Measurements from ENCODE around the gene PITX3.
"Not testable (repeated sequence)": the region's sequence is repeated elsewhere in the genome, so short reads cannot be mapped to it uniquely, and the experiment has no call there.

Gene PITX3

GRCh38 chr10:102225646-102226541 lies 15.4 kb downstream of the PITX3 start, which contains the start of gene ELOVL3:
Gene ELOVL3 (plus strand): TSS chr10:102226299. CDS start chr10:102226549, 250 bp downstream.
- no peak for DNase-seq

- DNase-seq: no peak
Measured at GRCh38 chr10:102222797-102223196, 18.5 kb downstream of the PITX3 start.

- DNase-seq: no peak
Measured at GRCh38 chr10:102220612-102221011, 20.7 kb downstream of the PITX3 start.

GRCh38 chr10:102219370-102219769 lies 21.9 kb downstream of the PITX3 start:
- no peak for DNase-seq

GRCh38 chr10:102213599-102213998 lies 27.7 kb downstream of the PITX3 start:
- not testable (repeated sequence) for DNase-seq

DNA sequence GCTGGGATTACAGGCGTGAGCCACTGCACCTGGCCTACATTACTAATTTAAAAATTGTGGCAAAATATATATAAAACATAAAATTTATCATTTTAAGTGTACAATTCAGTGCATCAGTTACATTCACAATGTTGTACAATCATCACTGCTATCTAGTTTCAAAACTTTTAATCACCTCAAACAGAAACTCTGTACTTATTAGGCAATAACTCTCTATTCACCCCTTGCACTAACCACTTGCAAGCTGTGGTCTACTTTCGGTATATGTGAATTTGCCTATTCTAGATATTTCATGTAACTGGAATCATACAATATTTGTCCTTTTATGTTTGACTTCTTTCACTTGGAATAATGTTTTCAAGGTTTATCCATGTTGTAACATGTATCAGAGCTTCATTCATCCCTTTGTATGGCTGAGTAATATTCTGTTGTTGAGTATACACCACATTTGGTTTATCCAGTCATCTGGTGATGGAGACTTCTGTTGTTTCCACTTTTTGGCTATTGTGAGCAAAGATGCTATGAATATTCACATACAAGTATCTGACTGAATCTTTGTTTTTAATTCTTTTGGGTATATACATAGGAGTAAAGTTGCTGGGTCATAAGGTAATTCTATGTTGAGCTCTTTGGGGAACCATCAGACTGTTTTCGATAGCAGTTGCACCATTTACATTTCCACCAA lies 29.6 kb downstream of the PITX3 start:
- DNase-seq: no peak

DNA sequence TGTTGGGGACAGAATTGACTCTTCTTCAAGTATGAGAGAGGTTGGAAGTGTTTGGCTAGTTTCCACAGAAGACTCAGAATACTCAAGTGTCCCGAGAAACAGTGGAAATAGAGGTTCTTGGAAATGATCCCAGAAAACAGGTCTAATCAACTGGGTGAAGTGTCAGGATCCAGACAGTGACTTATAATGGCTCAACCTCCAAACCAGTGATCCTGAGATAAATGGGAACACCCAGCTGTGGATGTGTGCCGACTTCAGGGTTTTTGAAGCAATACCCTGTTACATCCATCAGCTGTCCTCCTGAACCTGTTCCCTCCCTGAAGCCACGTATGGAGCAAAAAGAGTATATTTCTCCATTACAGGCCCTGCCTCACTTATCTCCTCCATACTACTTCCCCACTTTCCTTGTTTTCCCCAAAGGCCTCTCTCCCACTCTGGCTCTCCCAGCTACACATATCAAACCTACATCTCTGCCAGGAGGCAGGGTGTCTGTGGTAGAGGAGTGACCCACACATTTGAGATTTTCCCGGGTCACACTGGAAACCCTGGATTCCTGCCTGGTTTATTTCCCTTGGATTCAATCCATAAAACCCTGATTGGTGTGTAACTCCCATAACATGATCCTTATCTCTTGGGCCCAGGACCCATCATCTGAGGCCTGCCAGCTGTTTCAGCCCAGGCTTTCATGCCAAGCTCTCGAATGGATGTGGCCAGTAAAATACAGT lies 32.8 kb downstream of the PITX3 start:
- no peak for DNase-seq

GRCh38 chr10:102202386-102202785 lies 38.9 kb downstream of the PITX3 start:
- DNase-seq: no peak

DNA sequence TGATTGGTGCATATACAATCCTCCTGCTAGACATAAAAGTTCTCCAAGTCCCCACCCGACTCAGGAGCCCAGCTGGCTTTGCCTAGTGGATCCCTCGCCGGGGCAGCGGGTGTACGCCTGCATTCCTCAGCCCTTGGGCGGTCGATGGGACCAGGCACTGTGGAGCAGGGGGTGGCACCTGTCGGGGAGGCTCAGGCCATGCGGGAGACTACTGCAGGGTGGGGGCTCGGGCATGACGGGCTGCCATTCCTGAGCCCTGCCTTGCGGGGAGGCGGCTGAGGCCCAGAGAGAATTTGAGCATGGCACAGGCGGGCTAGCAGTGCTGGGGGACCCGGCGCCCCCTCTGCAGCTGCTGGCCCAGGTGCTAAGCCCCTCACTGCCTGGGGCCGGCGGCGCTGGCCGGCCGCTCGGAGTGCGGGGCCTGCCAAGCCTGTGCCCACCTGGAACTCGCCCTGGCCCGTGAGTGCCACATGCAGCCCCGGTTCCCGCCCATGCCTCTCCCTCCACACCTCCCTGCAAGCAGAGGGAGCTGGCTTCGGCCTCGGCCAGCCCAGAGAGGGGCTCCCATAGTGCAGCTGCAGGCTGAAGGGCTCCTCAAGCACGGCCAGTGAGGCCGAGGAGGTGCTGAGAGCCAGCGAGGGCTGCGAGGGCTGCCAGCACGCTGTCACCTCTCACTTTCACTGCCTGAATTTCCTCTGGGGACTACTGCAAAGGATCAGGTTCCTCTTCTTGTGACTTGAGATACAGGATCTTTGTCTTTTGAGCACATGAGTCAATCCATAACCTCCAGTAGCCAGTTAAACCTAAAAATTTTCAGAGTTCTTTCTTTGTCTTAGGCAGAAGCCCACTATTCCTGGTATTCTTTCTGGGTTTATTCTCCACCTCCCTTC lies 40.3 kb downstream of the PITX3 start:
- no peak for DNase-seq

DNA sequence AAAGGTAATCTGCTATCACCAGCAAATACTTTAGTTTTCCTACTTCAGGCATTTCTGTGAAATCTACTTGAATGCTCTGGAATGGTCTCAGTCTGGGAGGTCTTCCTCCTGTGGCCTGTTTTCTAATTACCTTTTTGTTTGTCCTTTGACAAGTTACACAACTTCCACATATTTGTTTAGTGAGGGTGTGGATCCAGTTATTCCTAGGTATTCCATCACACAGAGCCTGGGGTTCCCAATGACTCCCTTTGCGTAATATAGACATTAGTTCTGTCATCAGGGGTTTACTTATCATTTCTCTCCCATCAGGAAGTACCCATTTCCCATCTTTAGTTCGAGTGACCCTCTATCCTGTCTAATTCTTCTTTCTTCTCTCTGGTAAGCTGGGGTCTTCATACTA lies 43.3 kb downstream of the PITX3 start:
- no peak for DNase-seq

- DNase-seq: no peak
Measured at GRCh38 chr10:102196893-102197292, 44.4 kb downstream of the PITX3 start.

DNA sequence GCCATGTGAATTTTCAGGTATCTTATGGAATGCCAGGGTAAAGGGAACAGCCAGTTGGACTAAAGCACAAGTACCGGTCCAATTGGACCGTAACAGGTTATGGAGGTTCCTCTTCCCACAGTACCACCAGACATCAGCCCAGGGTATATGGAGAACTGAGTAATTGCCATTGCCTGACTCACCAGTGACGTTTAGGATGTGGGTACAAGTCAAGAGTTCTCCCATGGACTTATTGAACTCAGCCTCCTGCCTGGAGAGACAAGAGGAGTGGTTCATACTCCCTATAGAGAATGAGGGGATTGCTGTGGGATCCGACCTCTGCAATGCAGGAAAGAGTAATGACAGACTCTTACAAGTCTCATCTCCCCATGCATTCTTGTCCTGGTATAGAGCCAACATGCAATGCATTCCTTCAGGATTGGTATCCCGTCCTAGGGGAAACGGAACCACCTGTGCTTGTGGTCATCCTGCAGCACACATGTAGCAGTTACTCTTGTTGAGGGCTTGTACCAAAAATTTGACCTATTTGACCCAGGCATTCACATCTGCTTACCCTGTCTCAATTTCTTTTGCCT lies 45.9 kb downstream of the PITX3 start:
- no peak for DNase-seq

DNA sequence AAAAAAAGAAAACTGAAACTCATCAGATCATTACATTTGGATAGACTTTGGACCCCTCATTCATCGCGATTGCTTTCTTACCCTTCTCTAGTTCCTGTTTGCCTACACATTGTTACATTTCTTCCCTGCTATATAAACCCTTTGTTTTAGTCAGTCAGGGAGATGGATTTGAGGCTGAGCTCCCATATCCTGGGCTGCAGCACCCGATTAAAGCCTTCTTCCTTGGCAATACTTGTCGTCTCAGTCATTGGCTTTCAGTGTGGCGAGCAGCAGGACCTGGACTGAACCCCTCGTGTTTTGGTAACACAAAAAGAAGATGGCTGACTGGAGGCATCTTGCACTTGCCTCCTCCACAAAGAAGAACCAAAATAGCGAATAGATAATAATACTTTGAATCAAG lies 49.4 kb downstream of the PITX3 start:
- no peak for DNase-seq

DNA sequence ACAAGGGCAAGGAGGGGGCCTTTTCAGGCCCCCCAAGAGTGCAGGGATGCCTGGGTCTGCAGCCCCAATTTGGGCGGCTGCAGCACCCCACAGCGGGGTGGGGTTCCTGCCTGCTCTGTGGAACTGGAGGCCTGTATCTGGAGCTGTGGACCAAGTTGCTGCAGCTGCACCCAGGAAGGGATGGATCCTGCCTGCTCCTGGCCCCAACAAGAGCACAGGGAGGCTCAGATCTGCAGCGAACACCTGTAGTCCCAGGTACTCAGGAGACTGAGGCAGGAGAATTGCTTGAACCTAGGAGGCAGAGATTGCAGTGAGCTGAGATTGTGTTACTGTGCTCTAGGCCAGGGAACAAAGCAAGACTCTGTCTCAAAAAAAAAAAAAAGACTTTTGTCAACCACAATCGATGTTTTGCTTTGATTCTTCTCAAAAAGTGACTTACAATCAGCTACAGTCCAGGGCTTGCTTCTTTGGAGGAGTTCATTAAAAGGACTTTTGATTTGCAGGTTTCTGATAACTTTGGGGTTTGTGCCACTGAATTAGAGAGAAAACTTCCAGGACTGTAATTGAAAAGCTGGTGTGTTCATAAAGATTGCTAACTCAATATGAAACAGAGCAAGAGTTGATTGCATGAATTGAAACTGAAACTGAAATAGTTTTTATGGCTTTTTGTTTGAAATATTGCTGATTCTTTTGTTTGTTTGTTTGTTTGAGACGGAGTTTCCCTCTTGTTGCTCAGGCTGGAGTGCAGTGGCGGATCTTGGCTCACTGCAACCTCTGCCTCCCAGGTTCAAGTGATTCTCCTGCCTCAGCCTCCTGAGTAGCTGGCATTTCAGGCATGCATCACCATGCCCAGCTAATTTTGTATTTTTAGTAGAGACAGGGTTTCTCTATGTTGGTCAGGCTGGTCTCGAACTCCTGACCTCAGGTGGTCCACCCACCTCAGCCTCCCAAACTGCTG lies 52.1 kb downstream of the PITX3 start:
- not testable (repeated sequence) for DNase-seq

DNA sequence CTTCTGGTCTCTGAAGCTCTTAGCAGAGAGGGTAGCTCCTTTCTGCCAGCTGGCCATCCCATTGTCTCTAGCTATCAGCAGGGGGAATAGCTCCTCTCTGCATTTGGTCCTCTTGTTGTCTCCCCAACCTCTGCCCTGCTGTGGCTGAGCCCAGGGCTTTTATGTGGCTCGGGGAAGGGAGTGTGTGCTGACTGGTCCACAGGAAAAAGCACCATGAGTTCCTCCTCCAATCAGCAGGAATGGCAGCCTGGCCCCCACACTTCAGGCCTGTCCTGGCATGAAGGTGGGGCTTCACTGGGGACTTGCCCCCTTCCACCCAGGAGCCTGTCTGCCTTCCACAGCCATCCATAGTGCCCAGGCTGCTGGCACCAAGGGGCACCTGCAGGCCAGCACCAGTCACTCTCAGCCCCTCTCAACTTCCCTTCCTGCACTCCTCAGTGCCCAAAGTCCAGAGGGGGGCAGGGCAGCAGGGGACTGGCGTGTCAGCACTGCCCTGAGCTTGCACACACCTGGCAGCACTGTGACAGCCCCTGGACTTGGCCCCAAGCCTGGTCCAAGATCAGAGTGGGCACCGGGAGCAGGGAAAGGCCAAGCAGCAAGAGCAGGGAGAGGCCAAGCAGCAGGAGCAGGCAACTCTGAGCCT lies 52.9 kb downstream of the PITX3 start:
- no peak for DNase-seq

GRCh38 chr10:102185811-102186527 lies 55.3 kb downstream of the PITX3 start:
- DNase-seq: no peak

DNA sequence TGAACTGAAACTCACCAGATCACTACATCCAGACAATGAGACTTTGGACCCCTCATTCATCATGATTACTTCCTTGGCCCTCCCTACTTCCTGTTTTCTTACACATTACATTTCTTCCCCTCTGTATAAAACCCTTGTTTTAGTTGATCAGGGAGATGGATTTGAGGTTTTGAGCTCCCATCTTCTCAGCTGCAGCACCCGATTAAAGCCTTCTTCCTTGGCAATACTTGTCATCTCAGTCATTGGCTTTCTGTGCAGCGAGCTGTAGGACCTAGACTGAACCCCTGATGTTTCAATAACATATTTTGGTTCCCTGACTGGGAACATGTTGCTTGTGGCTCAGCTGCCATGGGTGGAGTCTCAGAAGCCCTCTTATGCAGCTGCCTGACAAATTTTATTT lies 56.0 kb downstream of the PITX3 start:
- no peak for DNase-seq

DNA sequence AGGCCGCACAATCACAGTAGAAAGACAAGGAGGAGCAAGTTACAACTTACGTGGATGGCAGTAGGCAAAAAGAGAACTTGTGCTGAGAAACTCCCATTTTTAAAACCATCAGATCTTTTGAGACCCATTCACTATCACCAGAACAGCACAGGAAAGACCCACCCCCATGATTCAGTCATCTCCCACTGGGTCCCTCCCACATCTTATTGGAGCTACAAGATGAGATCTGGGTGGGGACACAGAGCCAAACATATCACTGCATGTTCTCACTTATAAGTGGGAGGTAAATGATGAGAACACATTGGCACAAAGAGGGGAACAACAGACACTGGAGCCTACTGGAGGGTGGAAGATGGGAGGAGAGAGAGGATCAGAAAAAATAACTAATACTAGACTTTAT lies 56.7 kb downstream of the PITX3 start:
- no peak for DNase-seq

All from NCI-H510A (cell line).